Measurements from ENCODE around the gene PAPPA.

DNA sequence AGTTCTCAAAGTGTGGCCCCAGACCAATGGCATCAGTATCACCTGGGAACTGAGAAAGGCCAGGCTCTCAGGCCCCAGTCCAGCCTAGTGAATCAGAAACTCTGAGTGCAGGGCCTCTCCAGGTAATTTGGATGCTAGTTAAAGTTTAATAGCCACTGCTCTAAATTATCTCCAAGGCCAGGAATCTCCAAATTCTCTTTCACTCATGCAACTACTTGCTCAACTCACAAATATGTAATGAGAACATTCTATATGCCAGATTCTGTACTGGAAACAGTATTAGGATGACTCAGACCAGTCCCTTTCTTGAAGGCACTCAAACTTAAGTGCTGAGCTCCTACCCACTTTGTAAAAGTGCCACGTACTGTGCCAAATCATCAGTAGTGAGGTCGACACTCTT lies 84.6 kb downstream of the PAPPA start:
- TF ChIP-seq, protein P1, sequence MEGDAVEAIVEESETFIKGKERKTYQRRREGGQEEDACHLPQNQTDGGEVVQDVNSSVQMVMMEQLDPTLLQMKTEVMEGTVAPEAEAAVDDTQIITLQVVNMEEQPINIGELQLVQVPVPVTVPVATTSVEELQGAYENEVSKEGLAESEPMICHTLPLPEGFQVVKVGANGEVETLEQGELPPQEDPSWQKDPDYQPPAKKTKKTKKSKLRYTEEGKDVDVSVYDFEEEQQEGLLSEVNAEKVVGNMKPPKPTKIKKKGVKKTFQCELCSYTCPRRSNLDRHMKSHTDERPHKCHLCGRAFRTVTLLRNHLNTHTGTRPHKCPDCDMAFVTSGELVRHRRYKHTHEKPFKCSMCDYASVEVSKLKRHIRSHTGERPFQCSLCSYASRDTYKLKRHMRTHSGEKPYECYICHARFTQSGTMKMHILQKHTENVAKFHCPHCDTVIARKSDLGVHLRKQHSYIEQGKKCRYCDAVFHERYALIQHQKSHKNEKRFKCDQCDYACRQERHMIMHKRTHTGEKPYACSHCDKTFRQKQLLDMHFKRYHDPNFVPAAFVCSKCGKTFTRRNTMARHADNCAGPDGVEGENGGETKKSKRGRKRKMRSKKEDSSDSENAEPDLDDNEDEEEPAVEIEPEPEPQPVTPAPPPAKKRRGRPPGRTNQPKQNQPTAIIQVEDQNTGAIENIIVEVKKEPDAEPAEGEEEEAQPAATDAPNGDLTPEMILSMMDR (conservative IDR thresholded peaks at IDR 0.05): no peak
- no peak for TF ChIP-seq EZH2 (IDR thresholded peaks at IDR 0.05; ENCODE audit: low read depth)

Data from PC-9 (cell line).